DOHH2 (cell line): ENCODE data around the gene SYNDIG1.

Experiments used
- CTCF ChIP-seq: fragments of 200-600 bp; sonication (generic); IDR thresholded peaks from one replicate; pipeline ENCODE4 v1.5.1; 2014; ENCODE audit warnings: antibody characterized with exemption, mild to moderate bottlenecking, low read depth, low read length; ENCODE audit not compliant: poor library complexity, severe bottlenecking
- EZH2phosphoT487 ChIP-seq: fragments of 200-600 bp; sonication (generic); IDR thresholded peaks from 2 replicates; pipeline ENCODE4 v1.6.1; 2017; ENCODE audit warnings: borderline replicate concordance, mild to moderate bottlenecking, antibody characterized with exemption, low read length, moderate library complexity, mixed read lengths

GRCh38 chr20:24664266-24664986 lies 195.0 kb downstream of the SYNDIG1 start:
- no peak for TF ChIP-seq CTCF
- TF ChIP-seq EZH2phosphoT487, result no peak
